ENCODE data around the gene SIX3. TPM values are rescaled to one million over a fixed set of nuclear protein-coding genes. Genes with fewer than 3 reads are reported as not detected.

The SIX3 gene
- total RNA-seq, 4 donors from 2014 or later, result not detected

DNA sequence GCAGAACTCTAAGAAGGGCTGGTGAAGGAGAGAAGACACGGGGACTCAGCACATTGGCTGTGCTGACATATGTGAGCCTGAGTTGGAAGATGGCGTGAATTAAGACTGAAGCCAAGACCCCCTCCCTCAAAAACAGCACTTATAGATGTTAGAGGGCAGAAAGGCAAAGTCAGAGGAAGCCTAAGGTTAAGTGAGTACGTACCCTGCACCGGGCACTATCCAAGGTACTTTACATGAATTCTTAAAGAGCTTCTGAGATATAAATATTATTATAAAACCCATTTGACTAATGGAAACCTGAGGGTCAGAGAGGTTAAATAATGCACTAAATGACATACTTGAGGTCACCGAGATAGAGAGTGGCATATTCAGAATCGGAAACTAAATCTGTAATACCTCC is 25.6 kb downstream of the SIX3 start:
- H3K9me3 ChIP-seq, result no peaks in the 10 kb centered on the region
- DNase-seq, result no peak
- intact Hi-C loops (cut with DNase I; ENCODE audit: low total_unique reads), result no loop called here
- H3K36me3 ChIP-seq, result no peaks in the 10 kb centered on the region
- no peak overlapping the region for H3K4me3 ChIP-seq
- no peaks in the 10 kb centered on the region for H3K27me3 ChIP-seq
- no peaks in the 10 kb centered on the region for H3K4me1 ChIP-seq
- TF ChIP-seq POLR2A (IDR thresholded peaks at IDR 0.05), result no peak
- TF ChIP-seq, protein P1, sequence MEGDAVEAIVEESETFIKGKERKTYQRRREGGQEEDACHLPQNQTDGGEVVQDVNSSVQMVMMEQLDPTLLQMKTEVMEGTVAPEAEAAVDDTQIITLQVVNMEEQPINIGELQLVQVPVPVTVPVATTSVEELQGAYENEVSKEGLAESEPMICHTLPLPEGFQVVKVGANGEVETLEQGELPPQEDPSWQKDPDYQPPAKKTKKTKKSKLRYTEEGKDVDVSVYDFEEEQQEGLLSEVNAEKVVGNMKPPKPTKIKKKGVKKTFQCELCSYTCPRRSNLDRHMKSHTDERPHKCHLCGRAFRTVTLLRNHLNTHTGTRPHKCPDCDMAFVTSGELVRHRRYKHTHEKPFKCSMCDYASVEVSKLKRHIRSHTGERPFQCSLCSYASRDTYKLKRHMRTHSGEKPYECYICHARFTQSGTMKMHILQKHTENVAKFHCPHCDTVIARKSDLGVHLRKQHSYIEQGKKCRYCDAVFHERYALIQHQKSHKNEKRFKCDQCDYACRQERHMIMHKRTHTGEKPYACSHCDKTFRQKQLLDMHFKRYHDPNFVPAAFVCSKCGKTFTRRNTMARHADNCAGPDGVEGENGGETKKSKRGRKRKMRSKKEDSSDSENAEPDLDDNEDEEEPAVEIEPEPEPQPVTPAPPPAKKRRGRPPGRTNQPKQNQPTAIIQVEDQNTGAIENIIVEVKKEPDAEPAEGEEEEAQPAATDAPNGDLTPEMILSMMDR (IDR thresholded peaks at IDR 0.05), result no peak
- H3K27ac ChIP-seq, result no peak overlapping the region

DNA sequence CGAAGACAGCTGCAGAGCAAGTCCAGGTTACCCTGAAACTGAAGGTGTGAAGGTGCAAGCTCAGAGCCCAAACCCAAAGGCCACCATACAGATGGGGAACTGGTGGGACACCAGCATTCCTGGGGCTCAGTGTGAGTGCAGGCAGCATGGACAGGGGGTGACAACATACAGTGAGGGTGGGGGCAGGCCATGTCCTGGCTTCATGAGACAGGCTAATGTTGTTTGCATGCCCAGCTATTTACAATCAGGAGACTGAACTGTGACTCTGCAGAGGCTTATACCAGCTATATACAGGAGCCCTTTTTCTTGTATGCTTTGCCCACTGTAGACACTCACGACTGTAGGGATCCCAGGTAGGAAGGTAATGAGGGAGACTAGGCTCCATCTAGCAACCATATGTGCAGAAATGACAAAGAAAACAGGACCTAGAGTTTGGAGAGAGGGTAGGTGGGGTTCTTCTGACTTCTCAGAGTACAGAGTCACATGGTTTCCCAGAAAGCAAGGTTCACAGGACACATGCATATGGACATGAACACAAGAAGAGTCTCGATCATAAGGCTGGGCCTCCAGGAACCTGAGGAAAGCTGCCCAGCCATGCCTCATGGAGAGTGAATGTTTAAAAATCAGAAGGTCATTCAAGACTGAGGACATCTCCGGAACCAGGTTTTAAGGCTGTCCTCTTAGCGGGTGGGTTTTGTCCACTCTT is 26.4 kb downstream of the SIX3 start:
- Histone ChIP-seq H3K4me1 (no peaks in the 10 kb centered on the region), H3K9me3 (no peaks in the 10 kb centered on the region), H3K36me3 (no peaks in the 10 kb centered on the region), H3K4me3 (no peak overlapping the region), H3K27me3 (no peaks in the 10 kb centered on the region), H3K27ac (no peak overlapping the region)
- intact Hi-C loops (cut with DNase I; ENCODE audit: low total_unique reads), result no loop called here
- DNase-seq, result no peak
- TF ChIP-seq, protein P1 (IDR thresholded peaks at IDR 0.05), result no peak
- TF ChIP-seq POLR2A (IDR thresholded peaks at IDR 0.05), result no peak

DNA sequence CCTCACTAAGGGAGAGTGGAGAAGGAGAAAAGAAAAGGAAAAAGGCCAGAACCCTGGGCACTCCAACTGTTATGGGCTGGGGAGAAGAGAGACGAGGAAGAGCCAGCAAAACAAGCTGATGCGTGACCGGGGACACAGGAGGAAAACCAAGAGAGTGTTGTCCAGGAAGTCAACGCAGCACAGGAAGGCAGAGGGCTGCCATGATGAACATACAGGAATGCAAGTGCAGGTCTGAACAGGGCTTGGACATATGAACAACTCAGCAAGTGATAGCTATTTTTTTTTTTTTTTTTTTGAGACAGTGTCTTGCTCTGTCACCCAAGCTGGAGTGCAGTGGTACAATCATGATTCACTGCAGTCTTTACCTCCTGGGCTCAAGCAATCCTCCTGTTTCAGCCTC is 28.4 kb downstream of the SIX3 start:
- no peaks in the 10 kb centered on the region for H3K4me1 ChIP-seq
- H3K27ac ChIP-seq, result no peak overlapping the region
- no peaks in the 10 kb centered on the region for H3K27me3 ChIP-seq
- intact Hi-C loops (cut with DNase I; ENCODE audit: low total_unique reads), result no loop called here
- no peak for TF ChIP-seq POLR2A (IDR thresholded peaks at IDR 0.05)
- TF ChIP-seq, protein P1 (IDR thresholded peaks at IDR 0.05), result no peak
- DNase-seq, result no peak
- H3K9me3 ChIP-seq, result no peaks in the 10 kb centered on the region
- no peak overlapping the region for H3K4me3 ChIP-seq
- no peaks in the 10 kb centered on the region for H3K36me3 ChIP-seq

DNA sequence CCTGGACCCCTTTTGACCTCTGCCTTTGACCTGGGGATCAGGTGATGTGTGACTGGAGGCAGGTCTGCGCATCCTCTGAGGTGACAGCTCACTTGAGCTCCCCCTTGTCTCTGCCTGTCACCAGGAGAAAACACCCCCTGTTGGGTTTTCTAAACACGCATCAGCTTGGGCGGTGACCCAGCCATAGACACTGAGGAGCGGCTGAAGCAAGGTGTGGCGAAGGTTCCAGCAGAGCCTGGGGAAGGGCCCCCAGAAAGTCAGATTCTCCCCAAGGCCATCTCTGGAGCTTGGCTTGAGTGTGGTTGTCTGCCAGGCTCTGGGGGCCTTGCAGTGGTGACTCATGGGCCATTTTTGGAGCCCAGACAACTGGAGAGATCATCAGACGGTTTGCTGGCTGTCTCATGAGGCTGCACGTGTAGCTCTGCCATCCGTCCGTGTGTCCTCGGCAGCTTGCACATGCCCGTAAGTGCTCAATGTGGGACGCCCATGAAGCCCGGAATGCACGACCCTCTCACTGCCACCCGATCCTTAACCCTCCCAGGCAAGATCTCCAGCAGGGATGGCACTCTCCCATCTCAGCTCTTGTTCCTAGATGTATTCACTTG is 29.4 kb downstream of the SIX3 start:
- TF ChIP-seq, protein P1 (IDR thresholded peaks at IDR 0.05), result no peak
- no peak for TF ChIP-seq POLR2A (IDR thresholded peaks at IDR 0.05)
- intact Hi-C loops (cut with DNase I; ENCODE audit: low total_unique reads), result no loop called here
- Histone ChIP-seq H3K27ac (no peak overlapping the region), H3K27me3 (no peaks in the 10 kb centered on the region), H3K36me3 (no peaks in the 10 kb centered on the region), H3K4me1 (no peaks in the 10 kb centered on the region), H3K9me3 (no peaks in the 10 kb centered on the region), H3K4me3 (no peak overlapping the region)
- no peak for DNase-seq

DNA sequence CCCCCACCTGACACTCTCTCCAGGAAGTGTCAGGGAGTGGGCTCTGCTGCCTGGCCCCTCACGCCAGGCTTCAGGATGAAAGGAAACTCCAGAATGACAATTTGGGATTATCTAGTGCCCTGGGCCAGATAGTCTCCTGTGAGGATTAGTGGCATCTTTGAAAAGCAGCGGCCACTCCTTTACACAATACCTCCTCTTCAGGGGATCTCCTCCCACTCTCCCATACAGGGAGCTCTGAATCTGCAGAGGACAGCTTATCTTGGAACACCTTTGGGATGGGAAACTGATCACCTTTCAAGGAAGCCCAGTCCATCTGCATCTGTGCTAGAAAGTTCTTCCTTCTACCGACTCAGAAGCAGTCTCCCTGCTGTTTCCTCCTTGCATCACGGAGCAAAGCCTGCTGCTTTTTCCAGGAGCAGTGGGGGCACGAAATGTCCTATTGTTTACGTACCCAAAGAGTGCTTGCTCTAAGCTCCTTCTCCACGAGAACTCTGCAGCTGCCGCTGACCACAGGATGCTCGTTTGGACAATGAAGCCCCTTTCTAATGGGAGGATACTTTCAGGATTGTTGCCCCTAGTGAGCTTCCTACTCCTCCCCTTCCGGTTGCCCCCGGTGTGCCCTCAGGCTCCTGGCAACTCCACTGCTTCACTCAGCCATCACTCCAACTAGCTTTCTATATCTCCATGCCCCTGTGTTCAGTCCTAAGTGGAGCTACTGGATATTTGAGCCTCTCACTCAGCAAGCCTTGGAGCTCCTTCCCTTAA is 31.5 kb downstream of the SIX3 start:
- Histone ChIP-seq H3K27me3 (no peaks in the 10 kb centered on the region), H3K9me3 (no peaks in the 10 kb centered on the region), H3K27ac (no peak overlapping the region), H3K36me3 (no peaks in the 10 kb centered on the region), H3K4me3 (no peak overlapping the region), H3K4me1 (no peaks in the 10 kb centered on the region)
- no peak for DNase-seq
- TF ChIP-seq, protein P1 (IDR thresholded peaks at IDR 0.05), result no peak
- no peak for TF ChIP-seq POLR2A (IDR thresholded peaks at IDR 0.05)
- intact Hi-C loops (cut with DNase I; ENCODE audit: low total_unique reads), result no loop called here
